HG02571 (cell line): ENCODE results near the gene FAM168A.

Experiments
- ATAC-seq: cut with Tn5 transposase; IDR thresholded peaks from one replicate; pipeline ENCODE4 v1.9.1; 2021; ENCODE audit warnings: mild to moderate bottlenecking, moderate library complexity; ENCODE audit not compliant: unreplicated experiment

FAM168A gene

DNA sequence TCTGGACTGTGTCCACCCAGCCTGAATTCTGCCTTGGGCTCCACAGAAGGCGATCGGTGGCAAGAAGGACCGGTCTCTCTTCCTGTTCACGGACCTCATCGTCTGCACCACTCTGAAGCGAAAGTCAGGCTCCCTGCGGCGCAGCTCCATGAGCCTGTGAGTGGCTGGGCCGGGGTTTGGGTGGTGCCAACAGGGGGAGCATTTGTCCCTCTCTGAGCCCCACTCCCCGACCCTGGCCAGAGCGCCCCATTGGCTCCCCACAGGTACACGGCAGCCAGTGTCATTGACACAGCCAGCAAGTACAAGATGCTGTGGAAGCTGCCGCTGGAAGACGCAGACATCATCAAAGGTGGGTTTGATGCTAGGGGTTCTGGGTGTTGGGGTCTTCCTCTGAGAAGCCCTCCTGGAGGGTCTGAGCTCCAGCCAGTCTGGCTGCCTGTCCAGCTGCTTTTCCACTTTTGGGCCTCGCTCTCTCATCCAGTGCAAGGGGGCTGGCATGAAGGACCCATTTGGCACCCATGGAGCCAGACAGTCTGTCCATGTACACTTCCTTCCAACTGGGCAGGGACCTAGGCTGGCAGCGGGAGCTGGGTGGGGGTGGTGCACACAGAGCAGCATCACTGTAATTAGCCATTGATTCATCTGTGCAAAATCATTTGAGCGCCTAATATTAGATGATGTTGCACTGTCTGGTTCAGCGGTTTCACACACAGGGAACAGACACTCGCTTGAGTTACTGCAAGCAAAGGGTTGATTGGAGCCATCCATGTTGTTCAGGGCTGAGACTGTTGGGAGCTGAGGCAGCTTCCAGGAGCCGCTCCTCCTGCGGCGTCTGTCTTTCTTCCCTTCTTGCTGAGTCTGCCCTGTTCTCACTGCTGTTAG is 240.7 kb downstream of the FAM168A start:
- ATAC-seq, result no peak

DNA sequence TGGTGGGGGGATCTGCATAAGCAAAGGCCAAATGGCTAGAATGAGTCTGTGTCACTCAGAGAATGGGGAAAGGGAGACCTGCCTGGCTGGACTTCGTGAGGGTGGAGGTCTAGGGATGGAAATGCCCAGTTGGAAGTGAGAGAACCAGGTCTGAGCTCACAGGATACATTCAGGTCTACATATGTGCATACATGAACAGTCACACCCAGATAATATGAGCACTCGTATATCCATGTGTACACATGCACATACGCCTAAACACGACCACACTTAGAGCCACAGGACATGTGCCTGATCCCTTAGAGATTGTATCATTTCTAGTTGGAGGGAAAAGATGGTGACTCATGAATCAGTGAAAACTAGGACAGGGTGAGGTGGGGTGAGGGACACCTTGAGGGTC is 242.8 kb downstream of the FAM168A start:
- no peak for ATAC-seq

DNA sequence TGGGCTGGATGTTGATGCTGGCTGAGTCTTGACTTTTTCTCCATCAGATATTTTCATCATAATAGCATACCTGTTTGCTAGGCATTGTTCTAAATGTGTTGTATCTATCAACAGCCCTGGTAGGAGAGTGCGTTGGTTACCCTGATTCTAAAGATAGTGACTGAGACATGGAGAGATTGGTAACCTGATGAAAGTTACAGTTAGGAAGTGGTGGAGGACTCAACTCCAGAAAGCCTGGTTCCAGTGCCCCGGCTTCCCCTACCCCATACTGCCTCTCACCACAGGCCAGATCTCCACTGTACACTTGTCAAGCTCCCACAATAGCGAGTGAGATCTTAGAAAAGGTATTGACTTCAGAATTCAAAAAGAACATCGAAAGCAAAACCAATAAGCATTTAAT is 244.5 kb downstream of the FAM168A start:
- ATAC-seq, result no peak

DNA sequence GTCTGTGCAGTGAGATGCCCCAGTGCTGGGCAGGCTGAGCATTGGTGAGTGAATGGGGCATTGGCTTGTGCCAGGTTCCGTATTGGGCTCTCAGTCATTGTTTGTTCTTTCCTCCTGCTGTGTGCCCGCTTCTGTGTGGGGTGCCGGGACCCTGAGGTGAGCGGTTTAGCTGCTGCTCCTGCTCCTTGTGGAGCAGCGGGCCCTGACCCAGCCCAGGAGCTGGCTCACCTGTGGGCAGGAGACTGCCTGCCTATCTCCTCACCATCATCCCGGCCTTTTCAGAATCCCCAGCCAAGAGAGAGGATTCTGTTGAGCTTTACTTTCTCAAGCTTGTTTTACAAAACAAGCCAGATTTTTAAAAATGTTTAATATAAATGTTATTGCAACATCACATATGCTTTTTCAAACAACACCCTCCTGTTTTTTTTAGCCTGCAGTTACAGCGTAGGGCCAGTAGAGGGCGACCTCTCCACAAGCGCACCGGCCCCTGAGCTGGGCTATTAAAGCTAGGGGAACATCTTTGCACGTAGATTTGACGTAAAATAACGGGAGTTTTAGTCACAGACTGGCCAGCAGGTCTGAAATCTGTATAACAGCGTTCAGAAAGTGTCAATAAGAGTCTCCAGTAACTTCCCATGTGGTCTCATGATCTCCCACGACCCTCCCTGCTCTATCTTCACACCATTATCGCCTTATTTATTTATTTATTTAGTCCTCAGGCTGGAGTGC is 246.8 kb downstream of the FAM168A start:
- no peak for ATAC-seq
